GM10248 (cell line): ENCODE results near the gene ADSL.

Experiments used
- CTCF ChIA-PET: fragments of 300-600 bp; sonication (Branson Sonifier 250); formaldehyde crosslinking; extraction: SDS; loops from one replicate; lab custom pipeline; 2021; ENCODE audit warnings: antibody characterized with exemption; lab: Yijun Ruan, JAX
- POLR2A ChIA-PET: fragments of 350-650 bp; sonication (Branson Sonifier 250); formaldehyde crosslinking; extraction: SDS; loops from one replicate; lab custom pipeline; 2020; ENCODE audit warnings: antibody characterized with exemption; lab: Yijun Ruan, JAX
- DNase-seq: peaks from one replicate; pipeline ENCODE4 v3.0.0; 2012; ENCODE audit errors: extremely low spot score
- TF ChIP-seq, protein P1 (sequence below): IDR thresholded peaks from 2 replicates; pipeline ENCODE4 v1.5.1; 2012; ENCODE audit warnings: mild to moderate bottlenecking, low read depth; ENCODE audit errors: extremely low read depth, missing control alignments, control extremely low read depth

Gene ADSL

DNA sequence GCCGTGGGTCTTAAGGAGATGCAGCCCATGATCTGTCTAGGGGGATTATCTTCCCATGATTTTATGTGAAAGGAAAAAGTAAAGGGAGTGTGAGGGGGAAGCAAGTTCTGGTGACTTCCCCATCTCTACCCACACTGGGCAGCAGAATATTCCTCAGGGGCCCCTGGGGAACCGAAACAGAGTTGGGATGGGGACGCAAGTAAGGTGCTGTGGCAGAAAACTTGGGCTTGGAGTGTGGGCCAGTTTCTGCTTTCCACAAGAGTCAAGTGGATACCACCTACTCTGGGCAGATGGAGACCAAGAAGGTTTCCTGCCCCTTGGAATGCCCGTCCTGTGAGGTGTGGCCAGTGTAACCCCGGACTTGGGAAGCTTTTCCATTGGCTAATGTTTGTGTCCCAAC, 88.4 kb downstream of the ADSL start:
- no peak for DNase-seq
- TF ChIP-seq, protein P1, sequence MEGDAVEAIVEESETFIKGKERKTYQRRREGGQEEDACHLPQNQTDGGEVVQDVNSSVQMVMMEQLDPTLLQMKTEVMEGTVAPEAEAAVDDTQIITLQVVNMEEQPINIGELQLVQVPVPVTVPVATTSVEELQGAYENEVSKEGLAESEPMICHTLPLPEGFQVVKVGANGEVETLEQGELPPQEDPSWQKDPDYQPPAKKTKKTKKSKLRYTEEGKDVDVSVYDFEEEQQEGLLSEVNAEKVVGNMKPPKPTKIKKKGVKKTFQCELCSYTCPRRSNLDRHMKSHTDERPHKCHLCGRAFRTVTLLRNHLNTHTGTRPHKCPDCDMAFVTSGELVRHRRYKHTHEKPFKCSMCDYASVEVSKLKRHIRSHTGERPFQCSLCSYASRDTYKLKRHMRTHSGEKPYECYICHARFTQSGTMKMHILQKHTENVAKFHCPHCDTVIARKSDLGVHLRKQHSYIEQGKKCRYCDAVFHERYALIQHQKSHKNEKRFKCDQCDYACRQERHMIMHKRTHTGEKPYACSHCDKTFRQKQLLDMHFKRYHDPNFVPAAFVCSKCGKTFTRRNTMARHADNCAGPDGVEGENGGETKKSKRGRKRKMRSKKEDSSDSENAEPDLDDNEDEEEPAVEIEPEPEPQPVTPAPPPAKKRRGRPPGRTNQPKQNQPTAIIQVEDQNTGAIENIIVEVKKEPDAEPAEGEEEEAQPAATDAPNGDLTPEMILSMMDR = no peak
- ChIA-PET POLR2A (interaction anchor here (1.0 kb wide), 1 partner anchor 28 kb away, joined by 6 read pairs; no protein-coding TSS in a partner anchor), CTCF (interaction anchor here (1.0 to 6.3 kb wide), 10 partner anchors 9 to 465 kb away, joined by 3 to 95 read pairs (median 33); no protein-coding TSS in a partner anchor)

DNA sequence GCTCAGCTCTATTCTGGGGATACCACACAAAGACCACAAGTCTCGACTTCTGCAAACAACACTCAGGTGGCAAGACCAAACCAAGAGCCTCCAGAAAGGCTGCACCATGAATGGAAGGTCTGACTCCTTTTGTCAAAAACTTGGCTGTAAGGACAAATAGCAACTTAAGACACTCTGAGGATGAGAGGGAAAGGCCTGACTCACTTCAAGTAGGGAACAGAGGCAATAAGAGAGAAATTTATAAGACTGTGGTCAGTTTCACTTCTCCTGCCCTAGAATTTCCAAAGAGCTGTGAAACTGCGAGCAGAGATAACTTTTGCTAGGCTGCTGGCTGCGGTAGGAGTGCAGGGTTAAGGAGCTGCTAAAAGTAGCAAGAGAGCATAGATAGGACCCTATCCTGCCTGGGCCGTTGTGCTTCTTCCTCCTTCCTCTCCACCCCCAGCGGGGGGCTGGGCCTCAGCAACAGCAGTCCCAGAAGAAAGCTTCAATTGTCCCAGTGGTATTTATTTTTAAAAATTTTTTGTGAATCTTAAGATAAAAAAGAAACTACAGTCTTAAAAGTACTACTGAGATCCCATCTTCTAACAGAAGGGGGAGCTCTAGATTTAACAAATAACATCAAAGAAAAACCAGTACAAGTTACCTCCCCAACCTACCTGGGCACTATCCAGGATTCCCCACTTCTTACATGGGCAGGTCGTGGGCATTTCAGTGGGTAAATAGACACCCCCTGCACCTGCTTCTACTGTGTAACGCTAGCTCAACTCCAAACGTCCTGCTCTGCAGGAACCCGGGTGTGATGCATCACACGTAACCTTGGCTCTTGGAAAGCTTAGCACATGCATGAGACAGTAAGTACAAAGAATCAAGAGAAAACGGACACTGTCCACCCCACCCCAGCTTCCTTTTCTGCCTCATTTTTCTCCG, 90.5 kb downstream of the ADSL start:
- DNase-seq = peak; percentile 53
- CTCF ChIA-PET = interaction anchor here (0.7 to 6.3 kb wide), 73 partner anchors 9 to 490 kb away, joined by 3 to 95 read pairs (median 5); partner anchors contain the start of gene MRTFA
- TF ChIP-seq, protein P1 = peak; percentile 35
- POLR2A ChIA-PET = interaction anchor here (1.3 to 1.7 kb wide), 2 partner anchors 21 to 37 kb away, joined by 3 to 4 read pairs; no protein-coding TSS in a partner anchor
